ENCODE data around the gene KIAA0825.
A peak's percentile ranks its signal among the peaks of the same experiment; 100 is the strongest.

- TF ChIP-seq, protein P1, sequence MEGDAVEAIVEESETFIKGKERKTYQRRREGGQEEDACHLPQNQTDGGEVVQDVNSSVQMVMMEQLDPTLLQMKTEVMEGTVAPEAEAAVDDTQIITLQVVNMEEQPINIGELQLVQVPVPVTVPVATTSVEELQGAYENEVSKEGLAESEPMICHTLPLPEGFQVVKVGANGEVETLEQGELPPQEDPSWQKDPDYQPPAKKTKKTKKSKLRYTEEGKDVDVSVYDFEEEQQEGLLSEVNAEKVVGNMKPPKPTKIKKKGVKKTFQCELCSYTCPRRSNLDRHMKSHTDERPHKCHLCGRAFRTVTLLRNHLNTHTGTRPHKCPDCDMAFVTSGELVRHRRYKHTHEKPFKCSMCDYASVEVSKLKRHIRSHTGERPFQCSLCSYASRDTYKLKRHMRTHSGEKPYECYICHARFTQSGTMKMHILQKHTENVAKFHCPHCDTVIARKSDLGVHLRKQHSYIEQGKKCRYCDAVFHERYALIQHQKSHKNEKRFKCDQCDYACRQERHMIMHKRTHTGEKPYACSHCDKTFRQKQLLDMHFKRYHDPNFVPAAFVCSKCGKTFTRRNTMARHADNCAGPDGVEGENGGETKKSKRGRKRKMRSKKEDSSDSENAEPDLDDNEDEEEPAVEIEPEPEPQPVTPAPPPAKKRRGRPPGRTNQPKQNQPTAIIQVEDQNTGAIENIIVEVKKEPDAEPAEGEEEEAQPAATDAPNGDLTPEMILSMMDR (conservative IDR thresholded peaks at IDR 0.05; ENCODE audit: low read depth in 2 of 2), result peak; percentile 77 to 87
- TF ChIP-seq EZH2phosphoT487 (IDR thresholded peaks at IDR 0.05; ENCODE audit: unreplicated experiment) (no peak), CREB1 (CRISPR knock-in tag; IDR thresholded peaks at IDR 0.05; ENCODE audit: low read depth) (no peak), EZH2 (IDR thresholded peaks at IDR 0.05; ENCODE audit: low read depth, unreplicated experiment) (no peak)
Measured at GRCh38 chr5:94524841-94525697, 93.3 kb downstream of the KIAA0825 start.

All from GM23338 (cell line).